Right lobe of liver (tissue), 6 donors: Measurements from ENCODE around the gene BTBD18. TPM values are rescaled to one million over a fixed set of nuclear protein-coding genes. Genes with fewer than 3 reads are reported as not detected.

Source experiments
- ATAC-seq, 4 donors: fragments of 200-7000 bp; cut with Tn5 transposase; one replicate each; pipeline ENCODE4 v1.9.1; 2020; ENCODE audit warnings: mild to moderate bottlenecking in 4 of 4, moderate library complexity in 4 of 4
- DNase-seq, 3 donors: peaks; one replicate each; pipeline ENCODE4 v3.0.0-alpha.2; 2020
- H3K27ac ChIP-seq, 3 donors: fragments of 200-600 bp; one replicate each; pipeline ENCODE4 v1.8.0; 2022
- H3K27me3 ChIP-seq, 2 donors: fragments of 200-600 bp; one replicate each; pipeline ENCODE4 v1.8.0; 2022
- H3K36me3 ChIP-seq, 4 donors: fragments of 200-600 bp; sonication (generic) in 1 of 4; one replicate each; pipeline versions ENCODE4 v1.5.1 to v1.8.0; 2017 to 2022; ENCODE audit warnings: control low read depth in 1 of 4
- H3K4me1 ChIP-seq, 4 donors: fragments of 200-600 bp; sonication (generic) in 1 of 4; one replicate each; pipeline versions ENCODE4 v1.5.1 to v1.8.0; 2017 to 2022; ENCODE audit warnings: control low read depth in 1 of 4
- H3K4me3 ChIP-seq, 3 donors: fragments of 200-600 bp; one replicate each; pipeline ENCODE4 v1.8.0; 2022
- H3K9me3 ChIP-seq, 4 donors: fragments of 200-600 bp; sonication (generic) in 1 of 4; one replicate each; pipeline versions ENCODE4 v1.5.1 to v1.8.0; 2017 to 2022; ENCODE audit warnings: control low read depth in 1 of 4
- POLR2A ChIP-seq: fragments of 450-650 bp; IDR thresholded peaks from one replicate; pipeline ENCODE4 v1.6.1; 2017; ENCODE audit warnings: antibody characterized with exemption, mild to moderate bottlenecking
- WGBS: methylation state at CpG from one replicate; pipeline ENCODE4 v1.1.6; 2018; ENCODE audit warnings: low coverage, low lambda C conversion rate; ENCODE audit not compliant: insufficient coverage; ENCODE audit errors: missing lambda C conversion rate; 5-methylcytosine and 5-hydroxymethylcytosine counted together
- intact Hi-C, 2 donors: fragments of 100-400 bp; cut with DNase I; formaldehyde crosslinking; loops; one replicate each; pipeline versions ENCODE4 v1.11.2 to v1.14.1; 2022
- total RNA-seq, 6 experiments: library from RNA; depleted of rRNA in 2 of 6; stranded (reverse); fragments of >200 nt in 2 of 6; fragmentation: NEBNext Ultra II Directional in 3 of 6; extraction: Animal tissue kit (Norgen Biotek cat#: 25700) in 3 of 6; gene quantifications; one replicate each; pipeline versions ENCODE4 v1.1.0 to v1.2.4, GENCODE V29; 2016 to 2023
- TF ChIP-seq, protein P1 (sequence below), 4 donors: fragments of 200-600 bp in 3 of 4; fragments of 450-650 bp in 1 of 4; IDR thresholded peaks; one replicate each; pipeline versions ENCODE4 v1.5.1 to v1.8.0; 2016 to 2022; ENCODE audit warnings: antibody characterized with exemption in 4 of 4, mild to moderate bottlenecking in 2 of 4
- donor health status: DM: no; HTN: yes; CAD: no.
- donor health status: DM: no; HTN: no; CAD: no.
- donor health status: DM: no; HTN: no; CAD: no.
- donor health status: DM: no; HTN: yes; CAD: no.
- donor health status: DM: no; HTN: yes; CAD: no.

BTBD18 gene
- total RNA-seq, 6 experiments from 2014 or later, result not detected

DNA sequence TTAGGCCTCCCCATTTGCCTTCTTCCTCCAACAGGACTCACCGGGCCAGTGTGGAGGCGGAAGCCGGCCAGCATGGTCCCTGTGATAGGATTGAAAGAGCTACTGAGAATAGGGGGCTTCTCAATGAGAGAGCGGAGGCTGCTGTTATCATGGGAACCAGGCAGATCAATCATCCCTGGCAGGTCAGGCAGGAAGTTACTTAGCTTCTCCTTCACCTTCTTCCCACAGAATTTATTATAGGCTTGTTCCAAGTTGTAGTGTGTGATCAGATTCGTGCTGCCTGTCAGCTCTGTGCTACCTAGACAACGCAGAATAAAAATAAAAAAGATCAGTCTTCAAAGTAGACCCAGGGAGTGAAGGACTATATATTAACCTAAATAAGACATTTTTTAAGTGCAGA lies 46.7 kb downstream of the BTBD18 start:
- TF ChIP-seq, protein P1, sequence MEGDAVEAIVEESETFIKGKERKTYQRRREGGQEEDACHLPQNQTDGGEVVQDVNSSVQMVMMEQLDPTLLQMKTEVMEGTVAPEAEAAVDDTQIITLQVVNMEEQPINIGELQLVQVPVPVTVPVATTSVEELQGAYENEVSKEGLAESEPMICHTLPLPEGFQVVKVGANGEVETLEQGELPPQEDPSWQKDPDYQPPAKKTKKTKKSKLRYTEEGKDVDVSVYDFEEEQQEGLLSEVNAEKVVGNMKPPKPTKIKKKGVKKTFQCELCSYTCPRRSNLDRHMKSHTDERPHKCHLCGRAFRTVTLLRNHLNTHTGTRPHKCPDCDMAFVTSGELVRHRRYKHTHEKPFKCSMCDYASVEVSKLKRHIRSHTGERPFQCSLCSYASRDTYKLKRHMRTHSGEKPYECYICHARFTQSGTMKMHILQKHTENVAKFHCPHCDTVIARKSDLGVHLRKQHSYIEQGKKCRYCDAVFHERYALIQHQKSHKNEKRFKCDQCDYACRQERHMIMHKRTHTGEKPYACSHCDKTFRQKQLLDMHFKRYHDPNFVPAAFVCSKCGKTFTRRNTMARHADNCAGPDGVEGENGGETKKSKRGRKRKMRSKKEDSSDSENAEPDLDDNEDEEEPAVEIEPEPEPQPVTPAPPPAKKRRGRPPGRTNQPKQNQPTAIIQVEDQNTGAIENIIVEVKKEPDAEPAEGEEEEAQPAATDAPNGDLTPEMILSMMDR (IDR thresholded peaks at IDR 0.05), result no peak
- no peak for TF ChIP-seq POLR2A
- H3K4me1 ChIP-seq, result no peaks in the 10 kb centered on the region
- H3K4me3 ChIP-seq, result no peak overlapping the region
- no peaks in the 10 kb centered on the region for H3K9me3 ChIP-seq
- ATAC-seq, result no peak
- peaks cover 0 to 40% (median 11%) of the 10 kb centered on the region in 4 donors for H3K36me3 ChIP-seq
- no peaks in the 10 kb centered on the region for H3K27me3 ChIP-seq
- intact Hi-C loops, result no loop called here
- WGBS, result 100% methylated on average over 2 of the region's 6 CpGs
- H3K27ac ChIP-seq, result no peak overlapping the region
- DNase-seq, result no peak

DNA sequence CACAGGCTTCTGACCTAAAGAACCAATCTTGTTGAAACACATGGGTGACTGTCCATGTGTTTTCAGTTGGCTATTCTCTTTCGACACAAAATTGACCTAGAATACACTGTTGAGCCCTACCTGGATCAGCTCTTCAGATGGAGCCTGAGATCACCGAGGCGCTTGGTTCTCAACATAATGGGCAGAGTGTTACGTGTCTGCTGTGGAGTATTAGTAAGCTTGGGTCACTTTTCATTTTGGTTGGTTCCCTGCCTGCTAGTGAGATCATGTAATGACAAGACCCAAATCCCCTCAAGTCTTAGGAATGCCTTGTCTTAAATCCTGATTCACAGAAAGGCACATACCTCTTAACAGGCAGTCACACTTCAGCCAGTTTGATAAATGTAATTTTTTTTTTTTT lies 48.3 kb downstream of the BTBD18 start:
- H3K9me3 ChIP-seq, result no peaks in the 10 kb centered on the region
- 96% methylated on average over 4 of the region's 4 CpGs for WGBS
- no peaks in the 10 kb centered on the region for H3K4me1 ChIP-seq
- no peak for ATAC-seq
- H3K27ac ChIP-seq, result no peak overlapping the region
- no peak for TF ChIP-seq POLR2A
- TF ChIP-seq, protein P1 (IDR thresholded peaks at IDR 0.05), result no peak
- intact Hi-C loops, result no loop called here
- H3K36me3 ChIP-seq, result peaks cover 0 to 56% (median 21%) of the 10 kb centered on the region in 4 donors
- H3K27me3 ChIP-seq, result no peaks in the 10 kb centered on the region
- no peak overlapping the region for H3K4me3 ChIP-seq
- DNase-seq, result no peak

DNA sequence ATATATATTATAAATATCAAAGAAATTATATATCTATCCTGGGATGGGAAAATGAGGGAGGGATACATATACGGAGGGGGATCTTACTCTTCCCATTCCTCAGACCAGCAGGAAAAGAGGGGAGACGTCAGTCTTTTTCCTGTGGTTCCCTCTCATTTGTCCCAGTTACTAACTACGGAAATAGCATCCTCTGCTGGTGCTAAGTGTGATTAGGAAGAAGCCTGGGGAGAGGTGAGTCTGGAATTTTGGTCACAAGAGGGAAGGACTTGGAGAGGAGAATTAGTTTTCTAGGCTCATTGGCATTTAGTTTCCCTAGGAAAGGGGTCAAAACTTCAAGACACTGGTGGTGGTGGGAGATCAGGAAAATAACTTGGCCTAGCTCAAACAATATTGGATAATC lies 51.2 kb downstream of the BTBD18 start:
- 41% methylated on average over 3 of the region's 3 CpGs for WGBS
- TF ChIP-seq, protein P1 (IDR thresholded peaks at IDR 0.05), result no peak
- TF ChIP-seq POLR2A, result no peak
- intact Hi-C loops, result no loop called here

DNA sequence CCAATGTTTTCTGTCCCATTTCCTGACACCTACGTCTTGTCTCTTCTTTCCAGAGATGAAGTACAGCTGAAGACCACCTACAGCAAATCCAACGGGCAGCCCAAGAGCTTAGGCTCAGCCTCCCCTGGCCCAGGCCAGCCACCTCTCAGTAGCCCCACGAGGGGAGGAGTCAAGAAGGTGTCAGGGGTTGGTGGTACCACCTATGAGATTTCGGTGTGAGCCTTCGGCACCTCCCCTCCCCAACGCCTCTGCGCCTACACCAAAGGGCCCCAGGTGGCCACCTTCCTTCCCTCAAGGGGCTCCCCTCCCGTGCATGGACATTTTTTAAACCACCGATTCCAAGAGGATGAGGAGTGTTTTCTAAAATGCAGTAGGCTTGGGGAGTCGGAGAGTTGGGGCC lies 51.8 kb downstream of the BTBD18 start:
- Histone ChIP-seq H3K4me1 (no peaks in the 10 kb centered on the region), H3K27ac (no peak overlapping the region), H3K27me3 (no peaks in the 10 kb centered on the region), H3K36me3 (peaks cover 5 to 80% (median 40%) of the 10 kb centered on the region in 4 donors), H3K9me3 (no peaks in the 10 kb centered on the region), H3K4me3 (no peak overlapping the region)
- TF ChIP-seq, protein P1 (IDR thresholded peaks at IDR 0.05), result no peak
- no peak for TF ChIP-seq POLR2A
- intact Hi-C loops, result no loop called here
- 74% methylated on average over 6 of the region's 10 CpGs for WGBS
- ATAC-seq, result peak in 1 of 4 donors; percentile 35
- no peak for DNase-seq

More for the DNA sequence above, 51.2 kb downstream of the BTBD18 start:
- Histone ChIP-seq H3K27ac (no peak overlapping the region), H3K36me3 (peaks cover 5 to 76% (median 35%) of the 10 kb centered on the region in 4 donors), H3K4me3 (no peak overlapping the region), H3K27me3 (no peaks in the 10 kb centered on the region), H3K9me3 (no peaks in the 10 kb centered on the region), H3K4me1 (no peaks in the 10 kb centered on the region)
- DNase-seq (no peak), ATAC-seq (no peak)
